K562 (cell line): ENCODE results near the gene DBP. TPM values are rescaled to one million over a fixed set of nuclear protein-coding genes. Genes with fewer than 3 reads are reported as not detected.
A peak's percentile ranks its signal among the peaks of the same experiment; 100 is the strongest.

Experiments used
- CHD1 ChIP-seq: fragments of 200-600 bp; sonication (generic); IDR thresholded peaks from one replicate; pipeline ENCODE4 v1.6.1; 2012; ENCODE audit warnings: mild to moderate bottlenecking, moderate library complexity, low read length, inconsistent platforms
- DNMT1 ChIP-seq: fragments of 450-650 bp; IDR thresholded peaks from 2 replicates; pipeline ENCODE4 v1.6.1; 2016; ENCODE audit warnings: antibody characterized with exemption, mild to moderate bottlenecking
- ELF2 ChIP-seq: fragments of 250-450 bp; sonication (Bioruptor Pico); IDR thresholded peaks from 2 replicates; pipeline ENCODE4 v1.5.0; 2021; ENCODE audit warnings: mild to moderate bottlenecking
- HLTF ChIP-seq: fragments of 450-650 bp; IDR thresholded peaks from 2 replicates; pipeline ENCODE4 v1.6.1; 2016
- KLF16 ChIP-seq: IDR thresholded peaks from 2 replicates; pipeline ENCODE4 v1.6.1; 2016; ENCODE audit warnings: antibody characterized with exemption
- KLF6 ChIP-seq: fragments of 250-450 bp; sonication (Bioruptor Pico); IDR thresholded peaks from 2 replicates; pipeline ENCODE4 v1.4.0; 2020; ENCODE audit warnings: mild to moderate bottlenecking, moderate library complexity, borderline replicate concordance
- MEF2D ChIP-seq: conservative IDR thresholded peaks from 2 replicates; pipeline ENCODE4 v1.6.1; 2016; ENCODE audit warnings: low read depth, missing genetic modification characterization, missing compliant biosample characterization
- NFE2L1 ChIP-seq: fragments of 450-650 bp; IDR thresholded peaks from 2 replicates; pipeline ENCODE4 v1.6.1; 2016; ENCODE audit warnings: missing genetic modification characterization, low read depth, mild to moderate bottlenecking, missing compliant biosample characterization, moderate library complexity, borderline replicate concordance
- NR2C1 ChIP-seq, 2 experiments: fragments of 450-650 bp; IDR thresholded peaks; 2 replicates each; pipeline ENCODE4 v1.6.1; 2017; ENCODE audit warnings: mild to moderate bottlenecking in 2 of 2, antibody characterized with exemption in 1 of 2, inconsistent platforms in 1 of 2, missing compliant biosample characterization in 1 of 2, missing genetic modification characterization in 1 of 2
- SAFB2 ChIP-seq: fragments of 200-400 bp; formaldehyde crosslinking; IDR thresholded peaks from 2 replicates; pipeline ENCODE4 v1.6.1; 2018; ENCODE audit warnings: borderline replicate concordance, low read length, low read depth, moderate library complexity; ENCODE audit not compliant: severe bottlenecking
- STAT6 ChIP-seq: sonication (generic); formaldehyde crosslinking; IDR thresholded peaks from 2 replicates; pipeline ENCODE4 v1.8.1; 2023; ENCODE audit warnings: mild to moderate bottlenecking, missing genetic modification reagents
- TBL1XR1 ChIP-seq, 2 experiments: IDR thresholded peaks; 2 replicates each; pipeline ENCODE4 v1.6.1; 2012; ENCODE audit warnings: improper control_type of control experiment in 2 of 2, low read length in 2 of 2, mild to moderate bottlenecking in 1 of 2
- U2AF1 ChIP-seq: fragments of 200-400 bp; formaldehyde crosslinking; optimal IDR thresholded peaks from 2 replicates; pipeline ENCODE3; 2017; ENCODE audit warnings: mild to moderate bottlenecking, low read depth, low read length, moderate library complexity
- ZBTB12 ChIP-seq: fragments of 250-450 bp; sonication (Bioruptor Pico); IDR thresholded peaks from 2 replicates; pipeline ENCODE4 v1.4.0; 2020
- ZHX1 ChIP-seq: fragments of 150-350 bp; conservative IDR thresholded peaks from 2 replicates; pipeline ENCODE4 v1.6.1; 2014; ENCODE audit warnings: low read length
- ZNF3 ChIP-seq: fragments of 250-450 bp; sonication (Bioruptor Pico); IDR thresholded peaks from 2 replicates; pipeline ENCODE4 v1.5.0; 2021; ENCODE audit warnings: mild to moderate bottlenecking, moderate library complexity
- ZNF75A ChIP-seq: fragments of 450-650 bp; formaldehyde crosslinking; IDR thresholded peaks from 2 replicates; pipeline ENCODE4 v1.4.0; 2020; ENCODE audit warnings: mild to moderate bottlenecking
- ZNF785 ChIP-seq: fragments of 250-450 bp; sonication (Bioruptor Pico); IDR thresholded peaks from 2 replicates; pipeline ENCODE4 v1.4.0; 2020; ENCODE audit warnings: mild to moderate bottlenecking
- polyA plus RNA-seq, 8 experiments: library from polyadenylated mRNA; depleted of rRNA in 4 of 8; stranded (reverse) in 5 of 8; unstranded in 3 of 8; fragments of >200 nt; fragmentation: Nextera tagmentation in 2 of 8; fragmentation: Illumina TruSeq in 1 of 8; extraction: Ambion mirVana in 2 of 8; extraction: Trizol in 1 of 8; gene quantifications; 2 replicates each; pipeline versions ENCODE4 v1.2.1 to v1.2.3, GENCODE V29; 2011 to 2014; ENCODE audit warnings: inconsistent platforms in 1 of 8, missing spikeins in 1 of 8
- total RNA-seq, 7 experiments: library from RNA; depleted of rRNA in 6 of 7; stranded (reverse); fragments of >200 nt in 6 of 7; fragmentation: Illumina TruSeq in 2 of 7; extraction: Trizol in 2 of 7; gene quantifications; 2 replicates each; pipeline versions ENCODE4 v1.2.1 to v1.2.3, GENCODE V29; 2011 to 2021; ENCODE audit warnings: low replicate concordance in 1 of 7

The DBP gene
- total and polyA plus RNA-seq, 9 of the 15 experiments (the other 6 are each of a cell fraction or from before 2014, with no cell fraction given) = 0.25 to 5.5 (median 1.8) TPM

GRCh38 chr19:48644839-48645619, 7.8 kb upstream of the DBP start (continued):
- TF ChIP-seq ELF2 (CRISPR knock-in tag) (no peak), HLTF (no peak), STAT6 (CRISPR knock-in tag) (no peak), NR2C1 (IDR thresholded peaks at IDR 0.05) (no peak), NR2C1 (tag; IDR thresholded peaks at IDR 0.05) (peak; percentile 71), SAFB2 (no peak), KLF16 (no peak), KLF6 (CRISPR knock-in tag) (no peak), ZNF3 (CRISPR knock-in tag) (no peak), U2AF1 (no peak), TBL1XR1 (IDR thresholded peaks at IDR 0.05; ENCODE audit: low read length in 2 of 2) (0 out of 4 replicates have a peak, but pooled peaks of 1 of the 2 experiments have one; percentile 55), CHD1 (no peak), ZBTB12 (CRISPR knock-in tag) (no peak), NFE2L1 (no peak), DNMT1 (no peak), ZHX1 (no peak), ZNF785 (CRISPR knock-in tag) (no peak), MEF2D (tag) (no peak), ZNF75A (CRISPR knock-in tag) (no peak)
